ENCODE data around the gene CD164.

DNA sequence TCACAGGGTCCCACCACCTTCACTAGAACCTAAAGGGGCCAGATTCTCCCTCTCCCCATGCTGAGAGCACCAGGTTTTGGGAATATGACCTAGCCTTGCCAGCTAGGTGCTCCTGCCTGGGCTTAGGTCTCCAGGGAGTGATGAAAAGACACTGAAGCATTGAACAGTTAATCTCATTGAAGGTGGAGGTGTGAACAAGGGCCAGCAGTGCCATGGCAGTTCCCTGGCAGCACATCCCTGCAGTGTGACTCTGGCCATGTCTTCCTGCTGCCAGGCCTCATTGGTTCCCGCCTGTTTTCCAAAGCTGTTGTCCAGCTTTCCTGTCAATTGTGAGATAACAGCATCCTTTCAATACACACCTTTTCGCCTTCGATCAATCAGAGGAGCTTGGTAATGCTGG, 47.2 kb upstream of the CD164 start:
- TF ChIP-seq, protein P1, sequence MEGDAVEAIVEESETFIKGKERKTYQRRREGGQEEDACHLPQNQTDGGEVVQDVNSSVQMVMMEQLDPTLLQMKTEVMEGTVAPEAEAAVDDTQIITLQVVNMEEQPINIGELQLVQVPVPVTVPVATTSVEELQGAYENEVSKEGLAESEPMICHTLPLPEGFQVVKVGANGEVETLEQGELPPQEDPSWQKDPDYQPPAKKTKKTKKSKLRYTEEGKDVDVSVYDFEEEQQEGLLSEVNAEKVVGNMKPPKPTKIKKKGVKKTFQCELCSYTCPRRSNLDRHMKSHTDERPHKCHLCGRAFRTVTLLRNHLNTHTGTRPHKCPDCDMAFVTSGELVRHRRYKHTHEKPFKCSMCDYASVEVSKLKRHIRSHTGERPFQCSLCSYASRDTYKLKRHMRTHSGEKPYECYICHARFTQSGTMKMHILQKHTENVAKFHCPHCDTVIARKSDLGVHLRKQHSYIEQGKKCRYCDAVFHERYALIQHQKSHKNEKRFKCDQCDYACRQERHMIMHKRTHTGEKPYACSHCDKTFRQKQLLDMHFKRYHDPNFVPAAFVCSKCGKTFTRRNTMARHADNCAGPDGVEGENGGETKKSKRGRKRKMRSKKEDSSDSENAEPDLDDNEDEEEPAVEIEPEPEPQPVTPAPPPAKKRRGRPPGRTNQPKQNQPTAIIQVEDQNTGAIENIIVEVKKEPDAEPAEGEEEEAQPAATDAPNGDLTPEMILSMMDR (conservative IDR thresholded peaks at IDR 0.05; ENCODE audit: low read depth, low read length): no peak
- TF ChIP-seq RFX5 (IDR thresholded peaks at IDR 0.05; ENCODE audit: low read depth, low read length) (no peak), RAD21 (IDR thresholded peaks at IDR 0.05; ENCODE audit: low read length) (no peak), CEBPB (IDR thresholded peaks at IDR 0.05; ENCODE audit: low read depth, low read length) (no peak), POLR2A (IDR thresholded peaks at IDR 0.05; ENCODE audit: low read depth, low read length) (no peak), CHD1 (IDR thresholded peaks at IDR 0.05; ENCODE audit: low read depth, low read length) (no peak), BHLHE40 (IDR thresholded peaks at IDR 0.05; ENCODE audit: low read depth, low read length) (no peak)
- TF ChIP-seq, protein P2, sequence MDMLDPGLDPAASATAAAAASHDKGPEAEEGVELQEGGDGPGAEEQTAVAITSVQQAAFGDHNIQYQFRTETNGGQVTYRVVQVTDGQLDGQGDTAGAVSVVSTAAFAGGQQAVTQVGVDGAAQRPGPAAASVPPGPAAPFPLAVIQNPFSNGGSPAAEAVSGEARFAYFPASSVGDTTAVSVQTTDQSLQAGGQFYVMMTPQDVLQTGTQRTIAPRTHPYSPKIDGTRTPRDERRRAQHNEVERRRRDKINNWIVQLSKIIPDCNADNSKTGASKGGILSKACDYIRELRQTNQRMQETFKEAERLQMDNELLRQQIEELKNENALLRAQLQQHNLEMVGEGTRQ (IDR thresholded peaks at IDR 0.05; ENCODE audit: low read depth, low read length): no peak
- TF ChIP-seq, protein P3, sequence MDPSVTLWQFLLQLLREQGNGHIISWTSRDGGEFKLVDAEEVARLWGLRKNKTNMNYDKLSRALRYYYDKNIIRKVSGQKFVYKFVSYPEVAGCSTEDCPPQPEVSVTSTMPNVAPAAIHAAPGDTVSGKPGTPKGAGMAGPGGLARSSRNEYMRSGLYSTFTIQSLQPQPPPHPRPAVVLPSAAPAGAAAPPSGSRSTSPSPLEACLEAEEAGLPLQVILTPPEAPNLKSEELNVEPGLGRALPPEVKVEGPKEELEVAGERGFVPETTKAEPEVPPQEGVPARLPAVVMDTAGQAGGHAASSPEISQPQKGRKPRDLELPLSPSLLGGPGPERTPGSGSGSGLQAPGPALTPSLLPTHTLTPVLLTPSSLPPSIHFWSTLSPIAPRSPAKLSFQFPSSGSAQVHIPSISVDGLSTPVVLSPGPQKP (IDR thresholded peaks at IDR 0.05; ENCODE audit: borderline replicate concordance, low read depth, low read length): no peak
